DMS153 treated with DMSO at 0.1 percent for 48 hours (cell line): ENCODE results near the gene CRYGD.
"Not testable (repeated sequence)": the region's sequence is repeated elsewhere in the genome, so short reads cannot be mapped to it uniquely, and the experiment has no call there.

Experiments
- DNase-seq: peaks from one replicate; lab custom pipeline; 2025; ENCODE audit not compliant: unreplicated experiment; lab: John Stamatoyannopoulos, UW

CRYGD gene

GRCh38 chr2:208124013-208124715 lies at the start of gene CRYGD:
TSS of gene CRYGD (minus strand) at chr2:208124524. CDS start at chr2:208124473, 51 bp downstream.
- not testable (repeated sequence) for DNase-seq

- no peak for DNase-seq
Observed at GRCh38 chr2:208172125-208172524, 47.8 kb upstream of the CRYGD start.

- no peak for DNase-seq
Observed at GRCh38 chr2:208164951-208165755, 40.8 kb upstream of the CRYGD start.

DNA sequence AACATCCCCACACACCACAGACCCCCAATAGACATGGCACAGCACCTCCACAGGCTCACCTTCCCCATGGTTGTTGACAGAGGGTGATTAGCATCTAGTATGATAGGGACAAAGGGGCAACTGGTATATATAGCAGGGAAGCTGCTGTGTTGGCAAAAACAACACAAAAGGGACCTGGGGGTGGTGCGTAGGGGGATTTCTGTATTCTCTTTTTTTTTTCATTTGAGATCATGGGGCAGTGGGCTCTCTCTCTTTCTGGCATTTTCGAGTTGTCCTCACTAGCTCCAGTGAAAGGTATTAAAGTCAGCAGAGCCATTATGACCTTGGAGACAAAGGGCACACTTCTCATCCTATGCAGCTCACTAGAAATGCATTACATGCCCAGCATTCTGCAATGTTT lies 39.2 kb upstream of the CRYGD start, which contains the start of gene CRYGA:
TSS of gene CRYGA (minus strand) at position 101 of the 400 bp plus-strand sequence. CDS start at position 68, 33 bp downstream.
- DNase-seq = no peak

- no peak for DNase-seq
Observed at GRCh38 chr2:208156439-208156838, 32.1 kb upstream of the CRYGD start.

DNA sequence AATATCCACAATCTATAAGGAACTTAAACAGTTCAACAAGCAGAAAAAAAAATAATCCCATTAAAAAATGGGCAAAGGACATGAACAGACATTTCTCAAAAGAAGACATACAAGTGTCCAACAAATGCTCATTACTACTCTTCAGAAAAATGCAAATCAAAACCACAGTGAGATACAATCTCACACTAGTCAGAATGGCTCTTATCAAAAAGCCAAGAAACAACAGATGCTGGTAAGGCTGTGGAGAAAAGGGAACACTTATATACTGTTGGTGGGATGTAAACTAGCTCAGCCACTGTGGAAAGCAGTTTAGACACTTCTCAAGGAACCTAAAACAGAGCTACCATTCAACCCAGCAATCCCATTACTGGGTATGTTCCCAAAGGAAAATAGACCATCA lies 28.8 kb upstream of the CRYGD start:
- DNase-seq = no peak

GRCh38 chr2:208150956-208151355 lies 26.6 kb upstream of the CRYGD start:
- DNase-seq = no peak

DNA sequence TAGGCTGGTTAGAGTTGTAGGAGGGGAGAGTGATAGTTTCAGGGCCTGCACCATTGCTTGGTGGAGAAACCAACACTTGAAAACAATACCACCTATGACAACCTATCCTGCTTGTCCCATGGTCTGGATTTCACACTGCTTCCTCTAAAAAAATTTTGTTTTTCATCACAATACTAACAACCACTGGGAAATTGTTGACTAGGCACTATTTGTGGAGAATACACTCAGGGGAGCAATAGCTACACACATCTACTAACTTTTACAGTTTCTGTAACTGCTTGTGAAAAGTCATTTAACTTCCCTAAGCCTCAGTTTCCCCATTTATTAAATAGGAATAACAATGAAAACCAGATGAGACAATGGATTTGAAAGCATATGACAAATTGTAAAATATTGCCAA lies 25.8 kb upstream of the CRYGD start:
- no peak for DNase-seq

- DNase-seq = no peak
Observed at GRCh38 chr2:208148803-208149202, 24.5 kb upstream of the CRYGD start.

GRCh38 chr2:208147759-208148158 lies 23.4 kb upstream of the CRYGD start:
- no peak for DNase-seq

- DNase-seq = no peak
Observed at GRCh38 chr2:208147008-208147407, 22.7 kb upstream of the CRYGD start.

DNA sequence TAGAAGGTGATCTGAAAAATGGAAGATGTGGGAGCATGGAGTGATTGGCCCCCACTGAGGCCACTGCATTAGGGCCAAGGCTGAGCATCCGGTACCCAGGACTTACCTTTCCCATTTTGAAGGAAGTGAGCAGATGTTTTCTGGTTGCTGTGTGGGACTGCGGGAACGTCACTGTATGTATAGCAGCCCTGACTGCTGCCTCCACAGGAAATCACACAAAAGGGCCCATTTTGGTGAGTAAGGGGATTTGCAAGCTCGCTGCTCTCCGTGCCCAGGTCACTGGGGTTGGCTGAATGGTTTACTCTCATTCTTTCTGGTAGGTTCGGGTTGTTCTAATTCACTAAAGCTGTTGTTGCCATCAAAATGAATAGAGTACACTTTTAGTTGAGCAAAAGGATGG lies 21.7 kb upstream of the CRYGD start, which contains the start of gene CRYGB:
TSS of gene CRYGB (minus strand) at position 153 of the 400 bp plus-strand sequence. CDS start at position 115, 38 bp downstream.
- no peak for DNase-seq

GRCh38 chr2:208142925-208143799 lies 18.8 kb upstream of the CRYGD start:
- no peak for DNase-seq

DNA sequence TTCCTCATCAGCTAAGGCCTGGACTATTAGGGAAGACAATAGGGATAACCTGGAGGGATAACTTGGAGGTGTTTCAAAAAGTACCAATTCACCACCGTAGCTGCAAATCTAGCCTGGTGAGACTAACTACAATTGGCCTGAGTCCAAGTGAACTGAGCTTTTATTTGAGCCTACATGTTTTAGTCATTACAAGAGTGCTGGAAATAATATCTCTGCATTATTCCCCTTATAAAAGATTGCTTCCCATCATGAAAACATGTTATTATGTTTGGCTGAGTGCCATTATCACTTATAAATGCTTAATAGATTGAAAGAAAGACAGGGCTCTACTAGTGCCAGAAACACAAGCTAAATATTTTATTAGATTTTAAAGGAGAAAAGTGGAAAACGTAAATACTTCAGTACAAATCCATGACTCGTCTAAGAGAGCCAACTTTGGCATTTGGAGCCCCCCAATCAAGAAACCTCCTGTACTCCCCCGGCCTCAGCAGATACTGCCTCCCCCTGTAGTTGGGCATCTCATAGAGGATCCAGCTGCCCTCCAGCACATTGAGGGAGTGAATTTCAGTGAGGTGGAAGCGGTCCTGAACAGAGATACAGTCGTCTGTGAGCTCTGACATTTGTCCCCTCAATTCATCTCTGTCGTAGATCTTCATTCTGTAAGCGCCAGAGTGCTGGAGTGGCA lies 18.1 kb upstream of the CRYGD start:
- DNase-seq = peak; percentile 84

DNA sequence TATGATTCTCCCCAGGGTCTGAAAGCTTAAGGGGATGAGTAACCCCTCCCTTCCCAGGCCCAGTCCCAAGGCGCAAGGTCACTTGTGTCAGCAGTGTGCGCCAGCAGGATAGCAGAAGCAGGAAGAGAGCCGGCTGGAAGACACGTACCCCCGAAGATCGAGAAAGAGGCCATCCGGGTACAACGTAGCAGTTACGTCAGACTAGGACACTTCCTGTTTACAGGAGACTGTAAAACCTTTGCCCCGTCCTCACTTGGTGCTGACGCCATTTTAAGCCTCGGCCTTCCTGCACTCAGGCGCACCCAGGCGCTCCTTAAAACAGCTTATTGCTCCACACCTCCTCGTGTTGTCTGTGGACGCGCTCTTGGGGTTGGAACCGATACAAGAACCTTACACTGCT lies 15.1 kb upstream of the CRYGD start:
- no peak for DNase-seq

GRCh38 chr2:208138334-208138733 lies 14.0 kb upstream of the CRYGD start:
- not testable (repeated sequence) for DNase-seq

DNA sequence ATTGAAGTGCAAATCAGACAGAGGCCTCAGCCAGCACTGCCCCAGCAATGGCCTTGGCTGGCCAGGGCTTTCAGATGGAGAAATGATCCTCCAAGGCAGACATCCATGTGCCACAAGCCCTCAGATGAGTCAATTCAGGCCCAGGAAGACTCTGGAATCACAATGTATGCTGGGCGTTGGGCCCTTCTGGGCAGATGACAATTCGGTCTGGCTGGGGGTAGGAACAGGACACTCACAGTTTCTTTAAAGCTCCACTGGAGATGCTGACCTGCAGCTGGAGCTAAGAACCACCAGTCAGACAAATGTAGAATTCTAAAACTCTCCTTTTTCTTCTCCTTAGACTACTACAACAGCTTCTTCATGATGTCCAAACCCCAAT lies 12.4 kb upstream of the CRYGD start:
- DNase-seq = no peak

GRCh38 chr2:208135794-208136715 lies 11.7 kb upstream of the CRYGD start:
- DNase-seq = no peak

- no peak for DNase-seq
Observed at GRCh38 chr2:208134928-208135586, 10.7 kb upstream of the CRYGD start.
